ENCODE results near the gene DIP2B.

DNA sequence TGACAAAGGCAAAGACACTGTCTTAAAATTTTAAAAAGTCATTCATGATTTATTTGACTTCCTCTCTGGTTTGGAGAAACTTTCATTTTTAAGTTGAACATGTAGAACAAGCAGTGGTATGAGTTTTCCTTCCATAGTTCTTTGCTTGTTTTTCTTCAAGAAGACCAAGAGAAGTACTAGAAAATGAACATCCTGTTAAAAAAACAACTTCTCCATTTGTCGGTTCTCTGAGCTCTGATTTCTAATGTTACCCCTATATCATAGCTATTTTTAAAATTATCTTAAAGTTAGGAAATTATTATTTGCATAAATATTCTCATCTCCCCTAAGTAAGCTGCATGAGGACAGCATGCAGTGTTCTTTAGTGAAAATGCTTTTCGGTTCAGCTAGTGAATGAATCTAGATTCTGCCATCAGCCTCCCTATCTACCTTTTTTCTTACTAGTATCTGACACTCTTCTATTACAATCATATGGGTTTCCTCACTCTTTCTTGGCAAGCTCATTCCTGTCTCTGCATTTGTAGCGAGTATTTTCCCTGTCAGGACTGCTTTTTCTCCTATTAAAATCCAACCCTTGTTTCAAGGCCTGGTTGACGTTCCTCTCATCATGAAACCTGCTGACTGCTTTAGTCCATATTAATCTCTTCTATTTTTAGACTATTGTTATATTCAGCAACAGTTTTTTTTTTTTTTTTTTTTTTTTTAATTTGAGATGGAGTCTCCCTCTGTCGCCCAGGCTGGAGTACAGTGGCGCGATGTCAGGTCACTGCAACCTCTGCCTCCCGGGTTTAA, 15.8 kb downstream of the DIP2B start:
- TF ChIP-seq GATA3 (IDR thresholded peaks at IDR 0.05; ENCODE audit: low read depth, low read length) (no peak), GATA2 (IDR thresholded peaks at IDR 0.05; ENCODE audit: low read depth, low read length) (no peak)

All from SH-SY5Y (cell line).